Panc1 (cell line): ENCODE results near the gene SLC25A30. TPM values are rescaled to one million over a fixed set of nuclear protein-coding genes. Genes with fewer than 3 reads are reported as not detected.

Experiments
- ATAC-seq: fragments of 200-7000 bp; cut with Tn5 transposase; 2 replicates; pipeline ENCODE4 v1.9.1; 2020; ENCODE audit warnings: mild to moderate bottlenecking, moderate library complexity
- BruUV-seq: library from RNA; stranded (reverse); fragments of 400-500 nt; replicated peaks from 2 replicates; lab custom pipeline; 2021; lab: Mats Ljungman, UMichigan
- CTCF ChIA-PET: fragments of 300-600 bp; sonication (Branson Sonifier 250); formaldehyde crosslinking; loops from one replicate; lab custom pipeline; 2022; ENCODE audit warnings: antibody characterized with exemption; lab: Charles Lee
- POLR2A ChIA-PET: fragments of 300-600 bp; sonication (Branson Sonifier 250); formaldehyde crosslinking; loops from one replicate; lab custom pipeline; 2022; ENCODE audit warnings: antibody characterized with exemption; lab: Charles Lee
- DNase-seq: peaks from one replicate; pipeline ENCODE4 v3.0.0-alpha.2; 2010; ENCODE audit warnings: low read depth, low spot score
- H3K27ac ChIP-seq: 2 replicates; pipeline ENCODE4 v1.5.1; 2011; ENCODE audit warnings: mild to moderate bottlenecking, low read length, inconsistent platforms
- H3K27me3 ChIP-seq: fragments of 200-500 bp; sonication (Bioruptor generic); 2 replicates; pipeline ENCODE4 v1.6.0; 2014; ENCODE audit warnings: low read length, inconsistent platforms; ENCODE audit not compliant: control insufficient read depth, insufficient read depth
- H3K36me3 ChIP-seq: fragments of 200-500 bp; sonication (Bioruptor generic); 2 replicates; pipeline ENCODE4 v1.5.1; 2014; ENCODE audit warnings: inconsistent platforms, mild to moderate bottlenecking, low read length, moderate library complexity; ENCODE audit not compliant: control insufficient read depth, insufficient read depth
- H3K4me1 ChIP-seq: 2 replicates; pipeline ENCODE4 v1.5.1; 2011; ENCODE audit warnings: inconsistent platforms, mild to moderate bottlenecking, low read length, moderate library complexity; ENCODE audit not compliant: control insufficient read depth, insufficient read depth
- H3K4me3 ChIP-seq, 2 experiments: 2 replicates each; pipeline ENCODE4 v1.5.1; 2011 to 2012; ENCODE audit warnings: low read depth in 2 of 2, low read length in 2 of 2, mild to moderate bottlenecking in 2 of 2, inconsistent platforms in 1 of 2, moderate library complexity in 1 of 2
- H3K9me3 ChIP-seq: fragments of 200-500 bp; sonication (Bioruptor generic); 2 replicates; pipeline ENCODE4 v1.5.1; 2014; ENCODE audit warnings: low read depth, mild to moderate bottlenecking, inconsistent platforms, low read length, moderate library complexity; ENCODE audit not compliant: control insufficient read depth, insufficient read depth
- POLR2AphosphoS5 ChIP-seq: IDR thresholded peaks from 2 replicates; pipeline ENCODE4 v1.6.1; 2012; ENCODE audit warnings: mild to moderate bottlenecking, low read depth, low read length, moderate library complexity
- REST ChIP-seq, 2 experiments: IDR thresholded peaks; 2 replicates each; pipeline ENCODE4 v1.6.1; 2011 to 2012; ENCODE audit warnings: low read depth in 2 of 2, control low read depth in 1 of 2, low read length in 1 of 2, mild to moderate bottlenecking in 1 of 2, moderate library complexity in 1 of 2; ENCODE audit not compliant: insufficient read depth in 1 of 2
- SIN3A ChIP-seq: IDR thresholded peaks from 2 replicates; pipeline ENCODE4 v1.6.1; 2012; ENCODE audit warnings: low read depth, mild to moderate bottlenecking, low read length, moderate library complexity, borderline replicate concordance; ENCODE audit not compliant: insufficient read depth
- TCF7L2 ChIP-seq: IDR thresholded peaks from 2 replicates; pipeline ENCODE4 v1.6.1; 2011; ENCODE audit warnings: mild to moderate bottlenecking, low read depth, low read length, inconsistent platforms
- in situ Hi-C: cut with HindIII; loops from 2 replicates; pipeline ENCODE4 v1.10.0; 2016; ENCODE audit warnings: low sequenced_read_pairs, low pct_unique_long_range_greater_than_20kb
- intact Hi-C: fragments of 100-400 bp; cut with micrococcal nuclease; formaldehyde crosslinking; loops from one replicate; pipeline ENCODE4 v1.10.0; 2022; ENCODE audit not compliant: unreplicated experiment
- total RNA-seq: library from RNA; stranded (reverse); gene quantifications from one replicate; pipeline ENCODE4 v1.2.1, GENCODE V29; 2021; ENCODE audit not compliant: unreplicated experiment
- TF ChIP-seq, protein P1 (sequence below): fragments of 450-650 bp; IDR thresholded peaks from 2 replicates; pipeline ENCODE4 v1.5.1; 2017; ENCODE audit warnings: mild to moderate bottlenecking

Gene SLC25A30
- total RNA-seq, 1 experiment from 2014 or later: 26.8 TPM

DNA sequence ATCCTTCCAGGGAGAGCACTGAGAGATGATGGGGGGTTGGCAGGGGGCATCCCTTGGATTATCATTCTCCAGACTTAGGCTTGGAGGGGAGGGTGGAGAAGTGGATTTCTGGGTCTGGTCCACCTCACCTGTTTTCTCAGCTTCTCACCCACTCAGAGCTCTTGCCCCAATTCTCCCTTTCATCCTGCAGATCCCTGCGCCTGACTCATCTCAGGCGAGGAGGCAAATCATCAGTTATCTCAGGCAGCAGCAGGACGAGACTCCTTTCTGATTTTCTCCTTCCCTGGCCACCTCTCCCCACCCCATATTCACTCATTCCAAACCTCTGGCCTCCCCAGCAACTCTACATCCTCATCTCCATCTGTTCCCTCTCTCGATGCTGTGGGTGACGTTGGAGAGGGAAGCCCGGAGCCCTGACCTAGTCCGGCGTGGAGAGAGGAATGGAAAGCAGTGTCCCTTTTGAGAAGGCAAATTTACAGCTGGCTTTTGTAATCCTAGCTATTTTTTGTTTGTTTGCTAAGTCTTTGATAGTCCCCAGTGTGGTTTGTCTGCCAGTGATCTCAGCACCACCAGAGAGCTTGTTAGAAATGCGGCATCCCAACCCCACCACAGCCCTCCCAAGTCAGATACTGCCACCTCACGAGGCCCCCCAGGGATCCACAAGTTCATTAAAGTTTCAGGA is 53.2 kb downstream of the SLC25A30 start:
- intact Hi-C loops: no loop called here
- H3K4me1 ChIP-seq: no peaks in the 10 kb centered on the region
- H3K36me3 ChIP-seq: no peaks in the 10 kb centered on the region; the same call in 1 of the 2 replicates
- no peak overlapping the region for H3K27ac ChIP-seq
- DNase-seq (no peak), ATAC-seq (no peak)
- H3K27me3 ChIP-seq: no peaks in the 10 kb centered on the region
- in situ Hi-C loops: no loop called here
- H3K4me3 ChIP-seq: no peak overlapping the region
- POLR2A ChIA-PET: interaction anchor here (0.6 kb wide), 1 partner anchor 172 kb away, joined by 3 read pairs; no protein-coding TSS in a partner anchor
- BruUV-seq: no TSS peak
- no peak for TF ChIP-seq TCF7L2
- no peaks in the 10 kb centered on the region for H3K9me3 ChIP-seq
- CTCF ChIA-PET: no interaction called here

GRCh38 chr13:45362939-45363338 is 55.2 kb downstream of the SLC25A30 start:
- H3K9me3 ChIP-seq: no peaks in the 10 kb centered on the region
- in situ Hi-C loops: no loop called here
- POLR2A ChIA-PET: no interaction called here
- H3K4me1 ChIP-seq: no peaks in the 10 kb centered on the region
- no TSS peak for BruUV-seq
- TF ChIP-seq REST (IDR thresholded peaks at IDR 0.05; ENCODE audit: insufficient read depth in 1 of 2, low read depth in 2 of 2, low read length in 1 of 2) (no peak), TCF7L2 (no peak)
- CTCF ChIA-PET: no interaction called here
- no peaks in the 10 kb centered on the region; the same call in 1 of the 2 replicates for H3K36me3 ChIP-seq
- no peaks in the 10 kb centered on the region for H3K27me3 ChIP-seq
- H3K27ac ChIP-seq: no peak overlapping the region
- no peak for DNase-seq
- no peak for ATAC-seq
- no peak overlapping the region for H3K4me3 ChIP-seq
- intact Hi-C loops: no loop called here

DNA sequence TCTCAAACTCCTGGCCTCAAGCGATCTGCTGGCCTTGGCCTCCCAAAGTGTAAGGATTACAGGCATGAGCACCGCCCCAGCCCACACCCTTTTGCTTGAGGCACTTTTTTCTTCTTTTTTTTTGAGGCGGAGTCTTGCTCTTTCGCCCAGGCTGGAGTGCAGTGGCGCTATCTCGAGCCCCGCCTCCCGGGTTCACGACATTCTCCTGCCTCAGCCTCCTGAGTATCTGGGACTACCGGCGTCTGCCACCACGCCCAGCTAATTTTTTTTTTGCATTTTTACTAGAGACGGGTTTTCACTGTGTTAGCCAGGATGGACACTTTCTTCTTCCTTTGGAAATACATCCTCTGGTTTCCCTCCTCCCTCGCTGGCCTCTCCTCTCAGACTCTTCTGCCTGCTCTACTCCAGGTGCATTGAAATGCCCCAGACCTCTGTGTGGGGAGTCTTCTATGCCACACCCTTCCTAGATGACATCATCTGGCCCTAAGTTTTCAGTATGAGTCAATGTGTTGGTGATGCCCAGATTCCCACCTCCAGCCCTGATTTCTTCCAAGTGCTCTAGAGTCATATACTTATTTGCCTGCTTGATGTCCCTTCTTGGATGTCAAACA is 56.5 kb downstream of the SLC25A30 start:
- in situ Hi-C loops: no loop called here
- POLR2A ChIA-PET: no interaction called here

More for the DNA sequence above, 56.5 kb downstream of the SLC25A30 start:
- ATAC-seq: no peak
- intact Hi-C loops: no loop called here
- Histone ChIP-seq H3K27ac (no peak overlapping the region), H3K4me3 (no peak overlapping the region), H3K36me3 (no peaks in the 10 kb centered on the region; the same call in 1 of the 2 replicates), H3K4me1 (no peaks in the 10 kb centered on the region), H3K27me3 (no peaks in the 10 kb centered on the region), H3K9me3 (no peaks in the 10 kb centered on the region)
- CTCF ChIA-PET: no interaction called here
- TF ChIP-seq, protein P1, sequence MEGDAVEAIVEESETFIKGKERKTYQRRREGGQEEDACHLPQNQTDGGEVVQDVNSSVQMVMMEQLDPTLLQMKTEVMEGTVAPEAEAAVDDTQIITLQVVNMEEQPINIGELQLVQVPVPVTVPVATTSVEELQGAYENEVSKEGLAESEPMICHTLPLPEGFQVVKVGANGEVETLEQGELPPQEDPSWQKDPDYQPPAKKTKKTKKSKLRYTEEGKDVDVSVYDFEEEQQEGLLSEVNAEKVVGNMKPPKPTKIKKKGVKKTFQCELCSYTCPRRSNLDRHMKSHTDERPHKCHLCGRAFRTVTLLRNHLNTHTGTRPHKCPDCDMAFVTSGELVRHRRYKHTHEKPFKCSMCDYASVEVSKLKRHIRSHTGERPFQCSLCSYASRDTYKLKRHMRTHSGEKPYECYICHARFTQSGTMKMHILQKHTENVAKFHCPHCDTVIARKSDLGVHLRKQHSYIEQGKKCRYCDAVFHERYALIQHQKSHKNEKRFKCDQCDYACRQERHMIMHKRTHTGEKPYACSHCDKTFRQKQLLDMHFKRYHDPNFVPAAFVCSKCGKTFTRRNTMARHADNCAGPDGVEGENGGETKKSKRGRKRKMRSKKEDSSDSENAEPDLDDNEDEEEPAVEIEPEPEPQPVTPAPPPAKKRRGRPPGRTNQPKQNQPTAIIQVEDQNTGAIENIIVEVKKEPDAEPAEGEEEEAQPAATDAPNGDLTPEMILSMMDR: no peak
- TF ChIP-seq SIN3A (no peak), REST (IDR thresholded peaks at IDR 0.05; ENCODE audit: insufficient read depth in 1 of 2, low read depth in 2 of 2, low read length in 1 of 2) (no peak), TCF7L2 (no peak), POLR2AphosphoS5 (no peak)
- no TSS peak for BruUV-seq
- no peak for DNase-seq
